CD4-positive, alpha-beta T cell (primary cell): ENCODE data around the gene TPT1. TPM values are rescaled to one million over a fixed set of nuclear protein-coding genes. Genes with fewer than 3 reads are reported as not detected.
"Not testable (repeated sequence)": the region's sequence is repeated elsewhere in the genome, so short reads cannot be mapped to it uniquely, and the experiment has no call there.

Source experiments
- ATAC-seq: fragments of 200-7000 bp; cut with Tn5 transposase; one replicate; pipeline ENCODE4 v1.10.0; 2022; ENCODE audit warnings: mild to moderate bottlenecking; ENCODE audit not compliant: poor library complexity
- CTCF ChIA-PET: fragments of 350-600 bp; sonication (Branson Sonifier 250); formaldehyde crosslinking; loops from one replicate; lab custom pipeline; 2021; ENCODE audit warnings: antibody characterized with exemption, inconsistent platforms; lab: Charles Lee
- POLR2A ChIA-PET: fragments of 350-600 bp; sonication (Branson Sonifier 250); formaldehyde crosslinking; loops from one replicate; lab custom pipeline; 2021; ENCODE audit warnings: antibody characterized with exemption, inconsistent platforms; lab: Charles Lee
- DNase-seq, 14 experiments: peaks; one replicate each; pipeline ENCODE4 v3.0.0-alpha.2; 2013 to 2020; ENCODE audit warnings: mixed read lengths in 2 of 14
- H3K27ac ChIP-seq, 2 donors: one replicate each; pipeline versions ENCODE4 v1.5.1 to v1.7.0; 2013; ENCODE audit warnings: low read length in 2 of 2, low read depth in 1 of 2, mild to moderate bottlenecking in 1 of 2
- H3K27me3 ChIP-seq, 2 experiments: 1 replicate in 1 of 2; 2 replicates in 1 of 2; pipeline versions ENCODE4 v1.6.1 to v1.7.0; 2013; ENCODE audit warnings: low read length in 2 of 2, control low read depth in 1 of 2, mild to moderate bottlenecking in 1 of 2, moderate library complexity in 1 of 2; ENCODE audit not compliant: insufficient read depth in 2 of 2, control insufficient read depth in 1 of 2
- H3K36me3 ChIP-seq: one replicate; pipeline ENCODE4 v1.6.1; 2013; ENCODE audit warnings: low read length, control low read depth; ENCODE audit not compliant: insufficient read depth
- H3K4me1 ChIP-seq: one replicate; pipeline ENCODE4 v1.6.1; 2013; ENCODE audit warnings: low read length, control low read depth; ENCODE audit not compliant: insufficient read depth
- H3K4me3 ChIP-seq: one replicate; pipeline ENCODE4 v1.5.1; 2013; ENCODE audit warnings: mild to moderate bottlenecking, low read length, moderate library complexity
- H3K9me3 ChIP-seq, 2 experiments: 1 replicate in 1 of 2; 2 replicates in 1 of 2; pipeline versions ENCODE4 v1.6.1 to v1.7.0; 2013; ENCODE audit warnings: low read length in 2 of 2, mild to moderate bottlenecking in 2 of 2, control low read depth in 1 of 2, moderate library complexity in 1 of 2; ENCODE audit not compliant: control insufficient read depth in 1 of 2, insufficient read depth in 1 of 2
- H3K27ac Mint-ChIP-seq: one replicate; pipeline ENCODE4 v1.8.0; 2020; ENCODE audit warnings: mixed read lengths
- H3K27me3 Mint-ChIP-seq: one replicate; pipeline ENCODE4 v1.8.0; 2021; ENCODE audit warnings: mixed read lengths
- H3K36me3 Mint-ChIP-seq: one replicate; pipeline ENCODE4 v1.8.0; 2021; ENCODE audit warnings: low read depth, mixed read lengths
- H3K4me1 Mint-ChIP-seq: one replicate; pipeline ENCODE4 v1.8.0; 2021; ENCODE audit warnings: low read depth, mixed read lengths
- H3K4me3 Mint-ChIP-seq: one replicate; pipeline ENCODE4 v1.8.0; 2020; ENCODE audit warnings: mild to moderate bottlenecking, mixed read lengths
- H3K9me3 Mint-ChIP-seq: one replicate; pipeline ENCODE4 v1.8.0; 2020; ENCODE audit warnings: mixed read lengths
- CTCF ChIP-seq: fragments of 200-600 bp; IDR thresholded peaks from one replicate; pipeline ENCODE4 v1.8.0; 2022; ENCODE audit warnings: antibody characterized with exemption, mild to moderate bottlenecking
- intact Hi-C, 2 experiments: fragments of 100-400 bp; cut with DNase I in 1 of 2; cut with micrococcal nuclease in 1 of 2; formaldehyde crosslinking; loops; one replicate each; pipeline versions ENCODE4 v1.15.1 to v1.9.0; 2023 to 2025; cut with DNase I, micrococcal nuclease
- total RNA-seq, 174 experiments: library from RNA in 2 of 174; stranded (reverse) in 2 of 174; gene quantifications; one replicate each; pipeline ENCODE4 v1.2.3 and lab custom pipeline; 2021 to 2026

Gene TPT1
- total RNA-seq, 2 experiments from 2014 or later: 8,742 to 8,834 TPM

DNA sequence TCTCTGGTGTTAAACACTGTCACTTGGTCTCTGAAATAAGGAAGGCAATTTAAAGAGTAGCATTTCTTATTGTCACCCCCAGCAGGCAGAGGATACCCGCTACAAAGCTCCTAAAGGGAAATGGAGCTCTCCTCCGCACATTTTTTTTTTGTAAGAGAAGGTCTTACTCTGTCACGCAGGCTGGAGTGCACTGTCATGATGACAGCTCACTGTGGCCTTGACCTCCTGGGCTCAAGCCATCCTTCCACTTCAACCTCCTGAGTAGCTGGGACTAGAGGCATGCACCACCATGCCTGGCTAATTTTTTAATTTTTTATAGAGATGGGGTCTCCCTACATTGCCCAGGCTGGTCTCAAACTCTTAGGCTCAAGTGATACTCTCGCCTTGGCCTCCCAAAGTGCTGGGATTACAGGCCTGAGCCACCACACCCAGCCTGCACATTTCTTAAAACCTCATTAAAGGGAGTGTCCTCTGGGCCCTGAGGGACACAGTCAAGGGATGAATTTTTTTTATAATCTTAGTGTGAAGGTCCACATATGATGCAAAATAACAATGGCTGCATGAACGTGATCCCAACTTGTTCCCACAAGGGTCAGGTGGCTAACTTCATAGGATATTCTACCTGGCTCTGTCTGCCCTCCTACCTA is 45.0 kb upstream of the TPT1 start:
- DNase-seq (no peak), ATAC-seq (no peak)
- H3K4me1 Mint-ChIP-seq: peaks cover 6% of the 10 kb centered on the region
- no peak for TF ChIP-seq CTCF
- Histone ChIP-seq H3K27me3 (no peaks in the 10 kb centered on the region), H3K4me1 (no peaks in the 10 kb centered on the region), H3K36me3 (peaks cover 19% of the 10 kb centered on the region), H3K9me3 (no peaks in the 10 kb centered on the region), H3K4me3 (no peak overlapping the region), H3K27ac (no peak overlapping the region)
- H3K27me3 Mint-ChIP-seq: no peaks in the 10 kb centered on the region
- intact Hi-C loops: no loop called here
- H3K27ac Mint-ChIP-seq: no peak overlapping the region
- POLR2A ChIA-PET: no interaction called here
- CTCF ChIA-PET: no interaction called here
- H3K9me3 Mint-ChIP-seq: no peaks in the 10 kb centered on the region
- H3K4me3 Mint-ChIP-seq: no peak overlapping the region
- peaks cover 37% of the 10 kb centered on the region for H3K36me3 Mint-ChIP-seq

DNA sequence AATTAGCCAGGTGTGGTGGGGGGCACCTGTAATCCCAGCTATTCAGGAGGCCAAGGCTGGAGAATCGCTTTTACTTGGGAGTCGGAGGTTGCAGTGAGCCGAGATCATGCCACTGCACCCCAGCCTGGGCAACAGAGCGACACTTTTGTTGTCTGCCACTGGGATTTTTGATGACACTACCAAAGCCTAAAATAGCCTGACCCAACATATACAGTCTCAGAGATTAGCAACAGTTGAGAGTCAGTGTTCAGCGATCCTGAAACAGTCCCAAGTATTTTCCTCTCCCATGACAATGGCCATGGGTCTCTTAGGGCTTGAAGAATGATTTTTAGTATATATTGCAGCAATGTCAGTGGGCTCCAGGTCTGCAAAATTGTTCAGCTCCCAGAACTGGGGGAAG is 44.3 kb upstream of the TPT1 start:
- no peaks in the 10 kb centered on the region for H3K9me3 ChIP-seq
- Mint-ChIP-seq H3K9me3 (no peaks in the 10 kb centered on the region), H3K27me3 (no peaks in the 10 kb centered on the region), H3K27ac (no peak overlapping the region), H3K4me3 (no peak overlapping the region), H3K36me3 (peaks cover 35% of the 10 kb centered on the region), H3K4me1 (peaks cover 6% of the 10 kb centered on the region)
- H3K27ac ChIP-seq: no peak overlapping the region
- H3K27me3 ChIP-seq: no peaks in the 10 kb centered on the region
- no peak overlapping the region for H3K4me3 ChIP-seq
- intact Hi-C loops: no loop called here
- H3K4me1 ChIP-seq: no peaks in the 10 kb centered on the region
- DNase-seq (no peak), ATAC-seq (no peak)
- no peak for TF ChIP-seq CTCF
- ChIA-PET POLR2A (interaction anchor here (1.3 kb wide), 1 partner anchor 32 kb away, joined by 4 read pairs; no protein-coding TSS in a partner anchor), CTCF (no interaction called here)
- peaks cover 14% of the 10 kb centered on the region for H3K36me3 ChIP-seq

DNA sequence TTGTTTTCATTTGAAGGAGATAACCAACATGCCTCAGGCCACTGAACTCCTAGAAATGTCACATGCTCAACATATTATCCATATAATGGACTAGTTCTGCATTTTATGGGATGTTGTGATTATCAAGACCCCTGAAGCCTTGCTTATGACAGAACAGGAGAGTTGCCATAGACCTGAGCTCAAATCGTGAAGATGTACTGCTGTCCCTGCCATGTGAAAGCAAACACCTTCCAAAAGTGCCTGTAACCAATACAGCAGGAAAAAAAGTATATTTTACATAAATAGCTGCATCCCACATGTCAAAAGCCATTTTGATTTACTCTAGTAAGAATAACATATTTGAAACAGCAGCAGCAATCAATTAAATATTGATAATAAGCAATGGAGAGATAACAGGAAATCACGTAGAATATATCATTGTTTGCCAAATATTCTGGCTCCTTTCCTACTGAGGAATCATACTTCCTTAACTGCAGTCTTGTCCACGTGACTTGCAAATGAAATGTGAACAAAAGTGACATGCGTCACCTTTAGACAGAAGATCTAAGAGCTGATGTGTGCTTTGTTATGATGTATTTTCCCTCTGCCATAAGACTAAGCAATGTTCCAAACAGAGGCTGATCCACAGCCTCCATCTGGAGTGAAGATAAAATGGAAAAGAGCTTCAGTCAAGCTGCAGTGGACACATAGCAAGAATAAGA is 43.6 kb upstream of the TPT1 start:
- H3K4me1 ChIP-seq: no peaks in the 10 kb centered on the region
- H3K27me3 ChIP-seq: no peaks in the 10 kb centered on the region
- no peak overlapping the region for H3K27ac ChIP-seq
- DNase-seq: no peak
- POLR2A ChIA-PET: interaction anchor here (1.2 to 1.3 kb wide), 2 partner anchors 32 to 80 kb away, joined by 3 to 4 read pairs; partner anchors contain the start of gene COG3
- no peaks in the 10 kb centered on the region for H3K9me3 Mint-ChIP-seq
- intact Hi-C loops: no loop called here
- CTCF ChIA-PET: no interaction called here
- ATAC-seq: no peak
- H3K9me3 ChIP-seq: no peaks in the 10 kb centered on the region
- no peak overlapping the region for H3K4me3 ChIP-seq
- no peaks in the 10 kb centered on the region for H3K27me3 Mint-ChIP-seq
- H3K36me3 Mint-ChIP-seq: peaks cover 32% of the 10 kb centered on the region
- no peak overlapping the region for H3K27ac Mint-ChIP-seq
- peaks cover 6% of the 10 kb centered on the region for H3K4me1 Mint-ChIP-seq
- H3K36me3 ChIP-seq: peaks cover 14% of the 10 kb centered on the region
- no peak overlapping the region for H3K4me3 Mint-ChIP-seq
- no peak for TF ChIP-seq CTCF

GRCh38 chr13:45382739-45383138 is 41.8 kb upstream of the TPT1 start:
- H3K36me3 Mint-ChIP-seq: peaks cover 31% of the 10 kb centered on the region
- H3K9me3 Mint-ChIP-seq, H3K27ac ChIP-seq, H3K27ac Mint-ChIP-seq, H3K27me3 ChIP-seq, H3K9me3 ChIP-seq, H3K27me3 Mint-ChIP-seq, POLR2A ChIA-PET, ATAC-seq, H3K4me3 ChIP-seq, H3K4me1 ChIP-seq, H3K4me1 Mint-ChIP-seq, intact Hi-C loops, H3K4me3 Mint-ChIP-seq, DNase-seq, CTCF ChIA-PET: not testable (repeated sequence)
- peaks cover 14% of the 10 kb centered on the region for H3K36me3 ChIP-seq
